ENCODE results near the gene ZC3H10. TPM values are rescaled to one million over a fixed set of nuclear protein-coding genes. Genes with fewer than 3 reads are reported as not detected.

The ZC3H10 gene
- total and polyA plus RNA-seq, 8 donors, result 4.2 to 8.7 (median 5.9) TPM

DNA sequence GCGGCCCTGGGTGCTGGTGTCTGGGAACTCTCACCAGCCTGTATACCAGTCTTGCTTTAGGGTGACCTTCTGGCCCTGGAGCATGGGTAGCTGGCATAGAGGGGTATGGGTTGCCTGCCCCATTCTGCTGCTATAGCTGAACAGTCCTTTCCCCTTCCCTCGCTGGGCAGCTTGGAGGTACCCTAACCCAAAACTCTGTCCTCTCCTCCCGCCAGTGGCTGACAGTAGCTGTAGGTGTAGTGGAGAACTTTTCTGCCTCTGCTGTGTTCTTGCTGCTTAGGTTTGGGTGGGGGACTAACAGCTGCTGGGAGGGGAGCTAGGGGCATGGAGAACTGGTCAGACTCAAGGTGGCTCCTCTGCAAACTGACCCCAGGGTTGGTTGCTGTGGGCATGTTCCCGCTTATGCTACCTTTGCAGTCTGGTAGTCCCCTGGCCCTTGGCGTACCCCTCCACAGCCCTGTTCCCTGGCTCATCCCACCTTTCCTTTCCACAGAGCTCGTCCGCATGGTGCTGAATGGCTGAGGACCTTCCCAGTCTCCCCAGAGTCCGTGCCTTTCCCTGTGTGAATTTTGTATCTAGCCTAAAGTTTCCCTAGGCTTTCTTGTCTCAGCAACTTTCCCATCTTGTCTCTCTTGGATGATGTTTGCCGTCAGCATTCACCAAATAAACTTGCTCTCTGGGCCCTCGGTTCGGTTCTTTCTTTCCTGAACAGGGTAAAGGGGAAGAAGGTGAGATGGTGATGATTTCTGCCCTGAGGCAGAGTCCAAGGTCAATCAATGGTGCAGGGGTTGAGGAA, 43.0 kb downstream of the ZC3H10 start:
- ATAC-seq, result no peak
- H3K36me3 ChIP-seq, result peaks cover 0 to 68% of the 10 kb centered on the region in 2 donors
- H3K27me3 ChIP-seq, result no peaks in the 10 kb centered on the region
- H3K4me1 ChIP-seq, result peaks cover 21 to 45% of the 10 kb centered on the region in 2 donors
- peak overlapping the region; percentile 47 to 88 for H3K4me3 ChIP-seq
- peak overlapping the region; percentile 94 to 97 for H3K27ac ChIP-seq
- intact Hi-C loops (cut with DNase I), result no loop called here
- no peaks in the 10 kb centered on the region for H3K9me3 ChIP-seq
- no peak for DNase-seq
- TF ChIP-seq, protein P1, sequence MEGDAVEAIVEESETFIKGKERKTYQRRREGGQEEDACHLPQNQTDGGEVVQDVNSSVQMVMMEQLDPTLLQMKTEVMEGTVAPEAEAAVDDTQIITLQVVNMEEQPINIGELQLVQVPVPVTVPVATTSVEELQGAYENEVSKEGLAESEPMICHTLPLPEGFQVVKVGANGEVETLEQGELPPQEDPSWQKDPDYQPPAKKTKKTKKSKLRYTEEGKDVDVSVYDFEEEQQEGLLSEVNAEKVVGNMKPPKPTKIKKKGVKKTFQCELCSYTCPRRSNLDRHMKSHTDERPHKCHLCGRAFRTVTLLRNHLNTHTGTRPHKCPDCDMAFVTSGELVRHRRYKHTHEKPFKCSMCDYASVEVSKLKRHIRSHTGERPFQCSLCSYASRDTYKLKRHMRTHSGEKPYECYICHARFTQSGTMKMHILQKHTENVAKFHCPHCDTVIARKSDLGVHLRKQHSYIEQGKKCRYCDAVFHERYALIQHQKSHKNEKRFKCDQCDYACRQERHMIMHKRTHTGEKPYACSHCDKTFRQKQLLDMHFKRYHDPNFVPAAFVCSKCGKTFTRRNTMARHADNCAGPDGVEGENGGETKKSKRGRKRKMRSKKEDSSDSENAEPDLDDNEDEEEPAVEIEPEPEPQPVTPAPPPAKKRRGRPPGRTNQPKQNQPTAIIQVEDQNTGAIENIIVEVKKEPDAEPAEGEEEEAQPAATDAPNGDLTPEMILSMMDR (IDR thresholded peaks at IDR 0.05), result no peak

DNA sequence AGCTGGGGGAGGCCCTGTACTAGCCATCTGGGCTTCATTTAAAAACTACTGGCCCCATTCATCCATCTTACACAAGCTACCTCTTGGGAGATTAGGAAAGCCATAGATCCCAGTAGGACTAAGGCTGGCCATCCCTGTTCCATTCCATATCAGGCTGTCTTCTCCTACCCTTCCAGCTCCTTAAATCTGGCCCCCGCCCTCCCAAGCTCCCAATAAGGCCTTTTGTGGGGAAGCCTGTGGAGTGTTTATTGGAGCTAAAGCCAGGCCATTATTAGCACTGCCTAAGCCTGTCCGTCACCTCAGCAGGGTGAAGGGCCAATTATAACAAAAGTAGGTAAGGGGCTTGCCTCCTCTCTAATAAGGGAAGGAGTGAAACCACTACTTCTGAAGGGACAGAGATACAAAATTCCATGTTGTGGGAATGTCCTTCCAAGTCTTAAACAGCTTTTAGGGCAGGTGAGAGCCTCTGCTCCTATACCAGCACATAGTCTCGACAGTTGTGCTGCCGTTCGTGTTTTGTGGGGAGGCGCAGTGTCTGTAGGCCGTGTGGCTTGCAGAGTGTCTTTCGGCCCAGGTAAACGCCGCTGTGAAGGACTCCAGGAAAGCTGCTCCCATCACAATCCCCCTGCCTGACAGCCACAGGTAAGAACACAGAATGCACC, 43.8 kb downstream of the ZC3H10 start:
- H3K36me3 ChIP-seq, result peaks cover 0 to 75% of the 10 kb centered on the region in 2 donors
- TF ChIP-seq, protein P1 (IDR thresholded peaks at IDR 0.05), result no peak
- peaks cover 18 to 43% of the 10 kb centered on the region in 2 donors for H3K4me1 ChIP-seq
- DNase-seq (no peak), ATAC-seq (no peak)
- intact Hi-C loops (cut with DNase I), result no loop called here
- peak overlapping the region in 1 of 2 donors; percentile 94 for H3K27ac ChIP-seq
- peak overlapping the region in 1 of 2 donors; percentile 88 for H3K4me3 ChIP-seq
- H3K9me3 ChIP-seq, result no peaks in the 10 kb centered on the region
- H3K27me3 ChIP-seq, result no peaks in the 10 kb centered on the region

DNA sequence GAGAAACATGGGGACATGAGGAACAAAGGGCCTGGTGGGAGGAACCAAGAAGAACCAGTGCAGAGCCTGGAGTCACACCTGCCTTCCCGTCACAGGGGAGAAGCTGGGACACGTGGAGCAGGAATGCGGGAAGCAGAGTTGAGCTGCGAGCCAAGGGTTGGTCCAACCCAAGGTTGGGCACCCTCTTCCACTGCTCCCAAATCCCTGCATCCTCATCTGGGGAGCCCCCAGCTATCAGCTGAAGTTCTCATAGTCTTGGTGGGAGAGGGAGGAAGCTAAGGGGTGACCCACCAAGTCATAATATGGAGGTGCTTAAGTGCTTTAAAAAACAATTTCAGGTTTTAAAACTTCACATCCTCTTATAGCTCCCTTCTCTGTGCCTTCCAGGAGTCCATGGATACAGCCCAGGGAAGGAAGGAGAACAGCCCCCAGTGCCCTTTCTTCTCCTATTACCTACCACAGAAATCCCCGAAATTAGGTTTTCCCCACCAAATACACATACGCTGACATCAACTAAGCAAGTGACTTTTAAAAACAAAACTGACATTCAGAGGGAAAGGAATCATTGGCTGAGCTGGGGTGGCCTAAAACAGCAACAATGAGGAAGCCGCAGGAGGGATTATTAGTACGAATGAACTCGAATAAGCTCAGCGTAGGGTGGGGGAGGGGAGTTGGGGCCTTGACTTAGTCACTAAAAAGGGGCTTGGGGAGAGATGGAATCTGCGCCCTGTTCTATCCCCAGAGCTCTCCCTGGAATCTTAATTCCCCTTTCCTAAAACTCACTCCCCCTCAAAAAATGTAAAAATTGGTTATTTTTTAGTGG, 44.6 kb downstream of the ZC3H10 start:
- Histone ChIP-seq H3K9me3 (no peaks in the 10 kb centered on the region), H3K4me1 (peaks cover 16 to 40% of the 10 kb centered on the region in 2 donors), H3K4me3 (no peak overlapping the region), H3K36me3 (peaks cover 0 to 83% of the 10 kb centered on the region in 2 donors), H3K27ac (no peak overlapping the region), H3K27me3 (no peaks in the 10 kb centered on the region)
- TF ChIP-seq, protein P1 (IDR thresholded peaks at IDR 0.05), result no peak
- ATAC-seq (no peak), DNase-seq (no peak)
- intact Hi-C loops (cut with DNase I), result no loop called here

DNA sequence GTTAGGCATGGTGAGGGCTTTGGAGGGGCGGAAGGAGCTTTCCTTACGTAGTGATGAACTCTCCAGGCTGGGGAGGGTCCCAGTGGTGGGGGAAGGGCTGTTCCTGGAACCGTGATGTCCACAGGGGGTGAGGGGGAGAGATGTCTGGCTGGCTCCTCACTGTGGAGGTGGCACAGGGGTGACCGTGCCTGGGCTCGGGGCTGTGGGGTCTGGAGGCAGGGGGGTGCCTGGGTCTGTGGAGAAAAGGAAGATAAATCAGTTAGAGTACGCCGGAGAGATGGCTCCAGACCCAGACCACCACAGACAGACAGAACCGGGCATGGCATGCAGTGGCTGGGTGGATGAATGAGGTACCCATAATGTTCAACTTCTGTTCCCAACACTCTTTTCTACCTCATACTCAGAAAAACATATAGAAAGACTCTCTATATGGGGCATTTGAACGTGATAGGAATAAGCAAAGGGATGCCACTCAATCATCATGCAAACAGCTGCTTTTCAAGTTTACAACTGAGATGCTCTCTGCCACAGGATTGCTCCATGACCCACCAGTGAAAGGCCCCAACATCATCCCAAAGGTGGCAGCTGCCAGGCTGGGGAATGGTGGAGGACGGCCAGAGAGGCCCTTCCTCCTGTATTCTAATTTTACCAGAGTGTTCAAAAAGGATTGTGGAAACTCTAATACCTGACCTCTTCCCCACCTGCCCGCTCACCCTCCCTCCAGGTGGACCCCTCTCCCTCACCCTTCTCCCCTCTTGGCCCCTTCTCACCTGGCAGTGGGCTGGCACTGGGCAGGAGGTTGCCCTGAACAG, 45.7 kb downstream of the ZC3H10 start:
- Histone ChIP-seq H3K27ac (peak overlapping the region in 1 of 2 donors; percentile 33), H3K9me3 (no peaks in the 10 kb centered on the region), H3K27me3 (no peaks in the 10 kb centered on the region), H3K36me3 (peaks cover 0 to 92% of the 10 kb centered on the region in 2 donors), H3K4me1 (peaks cover 16 to 40% of the 10 kb centered on the region in 2 donors), H3K4me3 (no peak overlapping the region)
- DNase-seq (no peak), ATAC-seq (no peak)
- intact Hi-C loops (cut with DNase I), result no loop called here
- TF ChIP-seq, protein P1 (IDR thresholded peaks at IDR 0.05), result no peak

Measured in left lung (tissue), 10 donors.